HG03039 (cell line): Measurements from ENCODE around the gene NPY1R.

Experiments used
- ATAC-seq: cut with Tn5 transposase; IDR thresholded peaks from one replicate; pipeline ENCODE4 v1.9.1; 2021; ENCODE audit warnings: mild to moderate bottlenecking, moderate library complexity; ENCODE audit not compliant: unreplicated experiment

The NPY1R gene

DNA sequence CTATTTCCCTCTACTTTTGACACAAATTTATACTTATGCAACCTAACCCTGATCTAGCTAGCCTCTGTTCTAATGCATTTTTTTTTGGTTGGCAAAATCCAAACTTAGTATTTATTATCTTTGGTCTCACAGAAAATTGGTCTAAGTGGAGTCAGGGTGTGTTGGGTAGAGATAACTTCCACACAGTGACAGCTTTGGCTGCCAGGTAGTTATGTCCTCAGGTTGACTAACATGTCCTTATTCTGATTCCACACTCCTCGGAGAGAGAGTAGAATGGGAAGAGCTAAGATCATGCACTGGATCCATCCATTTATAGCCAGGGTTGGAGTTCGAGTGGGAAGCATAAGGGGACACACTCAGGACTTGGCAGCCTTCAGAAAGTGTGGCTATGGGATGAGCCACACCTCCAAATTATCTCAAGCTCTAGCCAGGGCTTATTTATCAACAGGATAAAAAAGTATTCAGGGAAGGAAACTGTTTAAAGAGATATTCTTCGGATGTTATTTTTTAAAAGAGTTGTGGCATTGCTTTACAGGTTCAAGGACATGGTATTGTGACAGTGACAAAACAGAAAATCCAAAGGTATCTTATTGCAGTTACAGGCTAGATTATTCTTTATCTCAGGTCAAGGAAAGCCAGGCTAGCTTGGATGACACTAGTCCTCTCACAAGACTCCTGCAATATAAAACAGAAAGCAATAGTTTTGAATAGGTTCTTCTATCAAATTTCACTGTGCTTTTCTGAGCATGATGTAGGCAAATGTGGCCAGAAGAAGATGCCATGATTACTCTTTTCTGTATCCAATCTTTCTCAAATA is 51.5 kb downstream of the NPY1R start:
- no peak for ATAC-seq

DNA sequence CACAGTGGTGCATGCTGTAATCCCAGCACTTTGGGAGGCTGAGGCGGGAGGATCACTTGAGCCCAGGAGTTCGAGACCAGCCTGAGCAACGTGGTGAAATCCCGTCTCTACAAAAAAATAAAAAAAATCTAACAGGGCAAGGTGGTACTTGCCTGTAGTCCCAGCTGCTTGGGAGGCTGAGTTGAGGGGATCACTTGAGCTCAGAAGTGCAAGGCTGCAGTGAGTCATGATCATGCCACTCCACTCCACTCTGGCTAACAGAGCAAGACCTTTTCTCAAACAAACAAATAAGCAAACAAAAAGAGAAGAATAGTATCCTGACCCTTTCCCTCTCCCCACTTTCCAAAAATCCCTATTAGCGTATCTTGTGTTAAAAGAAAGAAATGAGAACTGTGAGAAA is 52.7 kb downstream of the NPY1R start:
- no peak for ATAC-seq

GRCh38 chr4:163274861-163275260 is 57.5 kb downstream of the NPY1R start:
- ATAC-seq, result no peak
